Lung (tissue), 12 donors: Measurements from ENCODE around the gene RAB27A. TPM values are rescaled to one million over a fixed set of nuclear protein-coding genes. Genes with fewer than 3 reads are reported as not detected.
"Not testable (repeated sequence)": the region's sequence is repeated elsewhere in the genome, so short reads cannot be mapped to it uniquely, and the experiment has no call there.

ENCODE experiments used
- ATAC-seq: fragments of 200-7000 bp; cut with Tn5 transposase; one replicate; pipeline ENCODE4 v1.9.1; 2020; ENCODE audit warnings: moderate number of reproducible peaks; ENCODE audit not compliant: insufficient read depth, low FRiP score
- DNase-seq, 3 donors: peaks; one replicate each; pipeline ENCODE4 v3.0.0-alpha.2; 2013 to 2017
- H3K27ac ChIP-seq, 2 donors: one replicate each; pipeline ENCODE4 v1.5.1; 2013; ENCODE audit warnings: mild to moderate bottlenecking in 2 of 2, moderate library complexity in 2 of 2, control low read depth in 1 of 2, inconsistent platforms in 1 of 2, low read depth in 1 of 2, low read length in 1 of 2
- H3K27me3 ChIP-seq, 3 donors: one replicate each; pipeline ENCODE4 v1.5.1; 2013; ENCODE audit warnings: low read length in 2 of 3; ENCODE audit not compliant: control insufficient read depth in 3 of 3, insufficient read depth in 3 of 3
- H3K36me3 ChIP-seq, 4 donors: one replicate each; pipeline ENCODE4 v1.5.1; 2013; ENCODE audit warnings: low read length in 4 of 4, mild to moderate bottlenecking in 1 of 4, moderate library complexity in 1 of 4; ENCODE audit not compliant: control insufficient read depth in 4 of 4, insufficient read depth in 4 of 4
- H3K4me1 ChIP-seq, 5 donors: one replicate each; pipeline ENCODE4 v1.5.1; 2013; ENCODE audit warnings: low read length in 5 of 5, mild to moderate bottlenecking in 2 of 5, moderate library complexity in 1 of 5; ENCODE audit not compliant: control insufficient read depth in 5 of 5, insufficient read depth in 5 of 5
- H3K4me3 ChIP-seq: one replicate; pipeline ENCODE4 v1.5.1; 2013; ENCODE audit warnings: mild to moderate bottlenecking, control low read depth, moderate library complexity
- H3K9ac ChIP-seq, 2 donors: one replicate each; pipeline ENCODE4 v1.5.1; 2013; ENCODE audit warnings: low read length in 2 of 2, control low read depth in 1 of 2; ENCODE audit not compliant: insufficient read depth in 1 of 2
- H3K9me3 ChIP-seq, 4 donors: one replicate each; pipeline ENCODE4 v1.5.1; 2013; ENCODE audit warnings: low read length in 3 of 4, mild to moderate bottlenecking in 1 of 4, moderate library complexity in 1 of 4; ENCODE audit not compliant: control insufficient read depth in 4 of 4, insufficient read depth in 3 of 4
- WGBS, 2 donors: extraction: QIAGEN DNeasy Blood & Tissue Kit; methylation state at CpG; one replicate each; pipeline ENCODE4 v1.1.7; 2013; 5-methylcytosine and 5-hydroxymethylcytosine counted together
- polyA plus RNA-seq, 2 donors: library from polyadenylated mRNA; stranded (reverse); fragments of 200-250 nt; gene quantifications; one replicate each; pipeline ENCODE4 v1.2.1, GENCODE V29; 2013
- total RNA-seq, 2 donors: library from RNA; depleted of rRNA in 1 of 2; stranded (reverse); fragments of >200 nt in 1 of 2; gene quantifications; one replicate each; pipeline ENCODE4 v1.2.1, GENCODE V29; 2014 to 2021
- TF ChIP-seq, protein P1 (sequence below): IDR thresholded peaks from 2 replicates; pipeline ENCODE4 v1.5.1; 2012; ENCODE audit warnings: mild to moderate bottlenecking; ENCODE audit errors: control extremely low read depth, extremely low read depth
- donor health status: control.
- donor health status: control.
- donor health status: Bipolar disorder and iron deficiency.
- donor health status: healthy.
- donor health status: DM: yes; HTN: yes; CAD: no.

Gene RAB27A
- total and polyA plus RNA-seq, 4 donors = 24.4 to 77.1 (median 63.4) TPM

DNA sequence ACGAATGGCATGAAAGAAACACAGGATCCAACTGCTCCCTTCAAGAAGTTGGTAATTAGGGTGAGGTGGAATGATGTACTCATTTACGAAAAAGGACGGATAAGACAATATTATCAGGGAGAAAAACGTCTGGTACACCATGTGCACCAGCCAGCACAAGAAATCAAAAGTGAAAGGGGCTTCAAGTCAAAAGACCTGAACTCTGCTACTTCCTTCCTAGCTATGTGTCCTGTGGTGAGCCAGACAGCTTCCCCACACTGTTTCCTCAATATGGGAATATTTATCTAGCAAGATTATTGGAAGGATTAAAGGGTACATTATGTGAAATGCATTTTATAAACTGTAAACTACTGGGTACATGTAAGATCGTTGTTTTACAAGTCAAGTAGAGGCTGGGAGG is 33.9 kb downstream of the RAB27A start:
- peak overlapping the region in 1 of 2 donors; percentile 59 for H3K27ac ChIP-seq
- 35 to 46% methylated on average over 5 of the region's 5 CpGs for WGBS, 2 donors

DNA sequence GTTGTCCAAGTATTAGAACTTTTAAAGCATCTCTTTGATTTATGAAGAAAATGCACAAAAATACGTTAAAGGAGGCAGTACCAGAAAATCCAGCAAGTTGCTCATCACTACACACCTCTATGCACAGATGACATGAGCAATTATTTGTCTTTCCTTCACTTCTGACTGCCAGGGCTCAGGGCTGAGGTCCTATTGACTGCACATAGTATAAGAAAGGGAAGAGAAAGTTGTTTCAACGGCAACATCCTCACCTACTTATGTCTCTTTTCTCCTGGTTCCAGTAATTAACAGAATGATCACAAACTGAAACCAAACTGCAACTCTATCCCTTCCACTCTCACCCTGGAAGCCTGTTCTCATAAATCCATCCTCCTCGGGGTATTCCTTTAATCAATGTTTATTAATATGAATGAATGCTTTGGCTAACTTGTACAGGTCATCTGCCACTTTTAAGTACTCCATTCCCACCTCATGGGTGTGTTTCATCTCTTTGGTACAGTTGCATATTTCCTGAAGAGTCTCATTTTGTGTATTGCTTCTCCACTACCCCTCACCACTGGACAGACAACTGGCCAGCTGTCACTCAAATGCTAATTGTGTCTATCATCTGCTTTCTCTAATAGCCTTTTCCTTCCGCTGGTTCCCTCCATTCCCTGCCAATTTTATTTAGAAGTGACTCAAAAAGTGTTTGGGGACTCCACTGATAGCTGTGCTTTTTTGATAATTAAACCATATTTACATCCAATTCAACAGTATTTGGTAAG is 34.5 kb downstream of the RAB27A start:
- no peak overlapping the region for H3K4me3 ChIP-seq
- ATAC-seq (no peak), DNase-seq (no peak)
- peaks cover 0 to 11% (median 6%) of the 10 kb centered on the region in 5 donors for H3K4me1 ChIP-seq
- H3K9me3 ChIP-seq = no peaks in the 10 kb centered on the region
- H3K9ac ChIP-seq = peak overlapping the region in 1 of 2 donors; percentile 52
- 49 to 59% methylated on average over 4 of the region's 4 CpGs for WGBS, 2 donors
- no peaks in the 10 kb centered on the region for H3K27me3 ChIP-seq
- no peak overlapping the region for H3K27ac ChIP-seq
- H3K36me3 ChIP-seq = peaks cover 0 to 3% (median 0%) of the 10 kb centered on the region in 4 donors
- TF ChIP-seq, protein P1, sequence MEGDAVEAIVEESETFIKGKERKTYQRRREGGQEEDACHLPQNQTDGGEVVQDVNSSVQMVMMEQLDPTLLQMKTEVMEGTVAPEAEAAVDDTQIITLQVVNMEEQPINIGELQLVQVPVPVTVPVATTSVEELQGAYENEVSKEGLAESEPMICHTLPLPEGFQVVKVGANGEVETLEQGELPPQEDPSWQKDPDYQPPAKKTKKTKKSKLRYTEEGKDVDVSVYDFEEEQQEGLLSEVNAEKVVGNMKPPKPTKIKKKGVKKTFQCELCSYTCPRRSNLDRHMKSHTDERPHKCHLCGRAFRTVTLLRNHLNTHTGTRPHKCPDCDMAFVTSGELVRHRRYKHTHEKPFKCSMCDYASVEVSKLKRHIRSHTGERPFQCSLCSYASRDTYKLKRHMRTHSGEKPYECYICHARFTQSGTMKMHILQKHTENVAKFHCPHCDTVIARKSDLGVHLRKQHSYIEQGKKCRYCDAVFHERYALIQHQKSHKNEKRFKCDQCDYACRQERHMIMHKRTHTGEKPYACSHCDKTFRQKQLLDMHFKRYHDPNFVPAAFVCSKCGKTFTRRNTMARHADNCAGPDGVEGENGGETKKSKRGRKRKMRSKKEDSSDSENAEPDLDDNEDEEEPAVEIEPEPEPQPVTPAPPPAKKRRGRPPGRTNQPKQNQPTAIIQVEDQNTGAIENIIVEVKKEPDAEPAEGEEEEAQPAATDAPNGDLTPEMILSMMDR = no peak

More for the DNA sequence above, 33.9 kb downstream of the RAB27A start:
- Histone ChIP-seq H3K9ac (no peak overlapping the region), H3K9me3 (no peaks in the 10 kb centered on the region), H3K27me3 (no peaks in the 10 kb centered on the region), H3K36me3 (peaks cover 0 to 3% (median 0%) of the 10 kb centered on the region in 4 donors), H3K4me1 (peaks cover 0 to 10% (median 6%) of the 10 kb centered on the region in 5 donors), H3K4me3 (no peak overlapping the region)
- TF ChIP-seq, protein P1 = no peak
- DNase-seq = no peak
- ATAC-seq = no peak

DNA sequence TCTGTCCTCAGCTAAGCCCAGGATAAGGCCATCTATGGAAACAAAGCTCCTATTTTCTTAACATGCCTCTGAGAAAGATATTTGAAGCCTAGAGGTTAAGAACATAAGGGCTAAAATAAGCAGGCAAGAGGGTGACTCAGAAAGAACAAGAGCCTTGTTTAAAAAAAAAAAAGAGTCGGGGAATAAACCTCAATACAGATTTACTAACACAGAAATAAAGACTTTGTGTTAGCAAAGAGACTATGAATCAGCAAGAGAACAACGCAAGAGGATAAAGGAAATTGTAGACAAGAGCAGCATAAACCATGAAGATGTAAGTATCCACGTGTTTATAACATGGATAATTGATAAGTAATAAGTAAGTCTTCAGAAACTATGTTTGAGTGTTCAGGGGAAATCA is 36.0 kb downstream of the RAB27A start:
- Histone ChIP-seq H3K9me3 (no peaks in the 10 kb centered on the region), H3K9ac (no peak overlapping the region), H3K36me3 (peaks cover 0 to 1% (median 0%) of the 10 kb centered on the region in 4 donors), H3K27ac (peak overlapping the region in 1 of 2 donors; percentile 47), H3K4me1 (peaks cover 0 to 18% (median 9%) of the 10 kb centered on the region in 5 donors), H3K27me3 (no peaks in the 10 kb centered on the region), H3K4me3 (no peak overlapping the region)
- DNase-seq (no peak), ATAC-seq (no peak)
- TF ChIP-seq, protein P1 = no peak
- WGBS, 2 donors = 9 to 27% methylated on average over 3 of the region's 3 CpGs

DNA sequence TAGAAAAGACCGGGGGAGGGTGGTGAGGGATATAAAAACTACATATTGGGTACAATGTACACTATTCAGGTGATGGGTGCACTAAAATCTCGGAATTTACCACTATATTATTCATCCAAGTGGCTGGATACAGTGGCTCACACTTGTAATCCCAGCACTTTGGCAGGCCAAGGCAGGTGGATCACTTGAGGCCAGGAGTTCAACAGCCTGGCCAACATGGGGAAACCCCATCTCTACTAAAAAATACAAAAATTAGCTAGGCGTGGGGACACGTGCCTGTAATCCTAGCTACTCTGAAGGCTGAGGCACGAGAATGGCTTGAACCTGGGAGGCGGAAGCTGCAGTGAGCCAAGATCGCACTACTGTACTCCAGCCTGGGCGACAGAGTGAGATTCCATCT is 37.4 kb downstream of the RAB27A start:
- H3K4me1 ChIP-seq = peaks cover 0 to 18% (median 9%) of the 10 kb centered on the region in 5 donors
- not testable (repeated sequence) for DNase-seq, H3K9me3 ChIP-seq, H3K9ac ChIP-seq, ATAC-seq, H3K27ac ChIP-seq, H3K4me3 ChIP-seq, H3K27me3 ChIP-seq, H3K36me3 ChIP-seq
- WGBS, 2 donors = 87 to 97% methylated on average over 8 of the region's 8 CpGs
